Measurements from ENCODE around the gene PACS1. TPM values are rescaled to one million over a fixed set of nuclear protein-coding genes. Genes with fewer than 3 reads are reported as not detected.

PACS1 gene
- total RNA-seq, 1 donor: 31.5 TPM

DNA sequence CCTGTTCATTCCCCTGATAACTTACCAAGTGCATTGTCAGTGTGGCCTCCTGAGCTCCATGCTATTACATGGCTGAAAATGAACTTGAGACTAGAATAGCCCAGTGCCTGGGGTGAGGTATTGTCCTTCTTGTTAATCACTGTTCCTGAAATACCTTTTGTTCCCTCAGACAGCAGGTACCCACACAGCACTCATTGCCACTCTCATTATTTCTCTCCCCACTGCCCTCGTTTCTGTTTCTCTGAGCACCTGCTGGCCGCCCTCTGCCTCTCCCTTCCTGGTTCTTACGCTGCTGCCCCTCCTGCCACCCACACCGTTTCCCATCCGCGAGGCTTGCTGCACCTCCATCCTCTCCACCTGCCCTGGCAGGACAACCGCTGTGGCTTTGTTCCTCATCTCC lies 161.5 kb downstream of the PACS1 start:
- TF ChIP-seq, protein P1, sequence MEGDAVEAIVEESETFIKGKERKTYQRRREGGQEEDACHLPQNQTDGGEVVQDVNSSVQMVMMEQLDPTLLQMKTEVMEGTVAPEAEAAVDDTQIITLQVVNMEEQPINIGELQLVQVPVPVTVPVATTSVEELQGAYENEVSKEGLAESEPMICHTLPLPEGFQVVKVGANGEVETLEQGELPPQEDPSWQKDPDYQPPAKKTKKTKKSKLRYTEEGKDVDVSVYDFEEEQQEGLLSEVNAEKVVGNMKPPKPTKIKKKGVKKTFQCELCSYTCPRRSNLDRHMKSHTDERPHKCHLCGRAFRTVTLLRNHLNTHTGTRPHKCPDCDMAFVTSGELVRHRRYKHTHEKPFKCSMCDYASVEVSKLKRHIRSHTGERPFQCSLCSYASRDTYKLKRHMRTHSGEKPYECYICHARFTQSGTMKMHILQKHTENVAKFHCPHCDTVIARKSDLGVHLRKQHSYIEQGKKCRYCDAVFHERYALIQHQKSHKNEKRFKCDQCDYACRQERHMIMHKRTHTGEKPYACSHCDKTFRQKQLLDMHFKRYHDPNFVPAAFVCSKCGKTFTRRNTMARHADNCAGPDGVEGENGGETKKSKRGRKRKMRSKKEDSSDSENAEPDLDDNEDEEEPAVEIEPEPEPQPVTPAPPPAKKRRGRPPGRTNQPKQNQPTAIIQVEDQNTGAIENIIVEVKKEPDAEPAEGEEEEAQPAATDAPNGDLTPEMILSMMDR (IDR thresholded peaks at IDR 0.05; ENCODE audit: insufficient read depth, low read length): no peak
- no peak for DNase-seq (ENCODE audit: low read depth)
- no peak overlapping the region for H3K4me3 ChIP-seq (ENCODE audit: low read depth, low read length)

GRCh38 chr11:66232769-66233168 lies 162.7 kb downstream of the PACS1 start:
- H3K4me3 ChIP-seq (ENCODE audit: low read depth, low read length): no peak overlapping the region
- TF ChIP-seq, protein P1 (IDR thresholded peaks at IDR 0.05; ENCODE audit: insufficient read depth, low read length): no peak
- DNase-seq (ENCODE audit: low read depth): no peak

GRCh38 chr11:66233301-66233700 lies 163.2 kb downstream of the PACS1 start:
- TF ChIP-seq, protein P1 (IDR thresholded peaks at IDR 0.05; ENCODE audit: insufficient read depth, low read length): no peak
- DNase-seq (ENCODE audit: low read depth): no peak
- H3K4me3 ChIP-seq (ENCODE audit: low read depth, low read length): no peak overlapping the region

DNA sequence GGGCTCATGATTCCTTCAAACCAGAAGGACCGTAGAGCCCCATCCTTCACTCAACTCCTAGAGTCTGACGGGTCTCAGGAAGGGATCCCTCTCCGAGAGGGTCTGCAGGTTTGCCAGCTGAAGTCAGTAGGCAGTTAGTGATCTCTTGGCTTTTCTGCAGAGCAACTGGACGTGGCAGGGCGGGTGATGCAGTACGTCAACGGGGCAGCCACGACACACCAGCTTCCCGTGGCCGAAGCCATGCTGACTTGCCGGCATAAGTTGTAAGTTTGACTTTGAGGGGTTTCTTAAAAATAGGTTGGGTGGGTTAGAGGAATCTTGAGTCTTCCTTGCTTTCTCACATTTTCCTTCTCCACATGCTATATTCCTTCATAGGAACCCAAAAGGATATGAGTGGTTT lies 165.1 kb downstream of the PACS1 start:
- TF ChIP-seq, protein P1 (IDR thresholded peaks at IDR 0.05; ENCODE audit: insufficient read depth, low read length): no peak
- no peak overlapping the region for H3K4me3 ChIP-seq (ENCODE audit: low read depth, low read length)
- DNase-seq (ENCODE audit: low read depth): no peak

- no peak overlapping the region for H3K4me3 ChIP-seq (ENCODE audit: low read depth, low read length)
- DNase-seq (ENCODE audit: low read depth): no peak
- TF ChIP-seq, protein P1 (IDR thresholded peaks at IDR 0.05; ENCODE audit: insufficient read depth, low read length): no peak
Measured at GRCh38 chr11:66237867-66238266, 167.8 kb downstream of the PACS1 start.

DNA sequence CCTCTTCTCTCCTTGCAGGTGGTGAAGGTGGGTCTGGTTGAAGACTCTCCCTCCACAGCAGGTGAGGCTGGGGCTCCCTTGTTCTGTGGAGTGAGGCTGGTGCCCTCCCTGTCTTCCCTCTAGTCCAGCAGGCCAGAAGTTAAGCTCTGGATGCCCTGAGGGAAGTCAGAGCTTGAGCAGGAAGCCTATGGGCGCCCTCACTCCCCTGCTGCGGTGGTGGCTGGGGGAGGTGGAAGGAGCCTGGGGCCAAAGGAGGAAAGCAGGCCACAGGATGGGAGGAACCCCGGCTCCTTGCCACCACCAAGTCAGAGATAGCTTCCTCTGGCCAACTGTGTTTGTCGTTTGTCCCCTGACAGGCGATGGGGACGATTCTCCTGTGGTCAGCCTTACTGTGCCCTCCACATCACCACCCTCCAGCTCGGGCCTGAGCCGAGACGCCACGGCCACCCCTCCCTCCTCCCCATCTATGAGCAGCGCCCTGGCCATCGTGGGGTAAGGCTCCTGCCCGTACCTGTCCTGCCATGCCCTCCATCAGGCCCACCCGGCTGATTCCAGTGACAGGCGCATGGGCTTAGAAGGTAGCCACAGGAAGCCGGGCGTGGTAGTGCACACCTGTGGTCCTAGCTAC lies 168.8 kb downstream of the PACS1 start:
- no peak overlapping the region for H3K4me3 ChIP-seq (ENCODE audit: low read depth, low read length)
- TF ChIP-seq, protein P1 (IDR thresholded peaks at IDR 0.05; ENCODE audit: insufficient read depth, low read length): no peak
- no peak for DNase-seq (ENCODE audit: low read depth)

DNA sequence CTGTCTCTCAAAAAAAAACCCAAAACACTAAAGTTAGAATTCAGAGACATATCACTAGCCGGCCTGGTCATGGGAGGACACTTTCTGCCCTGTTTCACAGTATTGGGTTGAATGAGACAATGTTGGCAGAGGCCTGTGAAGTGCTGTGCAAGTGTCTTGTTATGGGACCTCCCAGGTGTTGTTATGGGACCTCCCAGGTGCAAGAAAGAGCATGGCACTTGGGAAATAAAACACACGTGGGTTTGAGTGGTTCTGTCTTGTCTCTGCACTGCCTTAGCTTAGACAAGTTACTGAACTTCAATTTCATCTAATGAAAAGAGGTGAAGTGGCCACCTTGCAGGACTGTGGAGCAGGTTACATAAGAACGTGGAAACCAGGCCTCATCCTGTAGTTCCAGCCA lies 169.4 kb downstream of the PACS1 start:
- no peak for DNase-seq (ENCODE audit: low read depth)
- TF ChIP-seq, protein P1 (IDR thresholded peaks at IDR 0.05; ENCODE audit: insufficient read depth, low read length): no peak
- H3K4me3 ChIP-seq (ENCODE audit: low read depth, low read length): no peak overlapping the region

All from fibroblast of the aortic adventitia (primary cell).